Forelimb muscle (tissue), 1 donor: ENCODE measurements around the gene GSTM1. TPM values are rescaled to one million over a fixed set of nuclear protein-coding genes. Genes with fewer than 3 reads are reported as not detected.

Experiments
- DNase-seq: peaks from one replicate; pipeline ENCODE4 v3.0.0-alpha.2; 2013; ENCODE audit warnings: low read depth
- polyA plus RNA-seq: library from polyadenylated mRNA; unstranded; fragments of 120-200 nt; gene quantifications from one replicate; pipeline ENCODE4 v1.2.1, GENCODE V29; 2013; ENCODE audit not compliant: insufficient read length

The GSTM1 gene
- polyA plus RNA-seq, result 79.2 TPM

GRCh38 chr1:109687641-109688499, at the start of gene GSTM1:
GSTM1 (plus strand) TSS chr1:109687817; CDS start chr1:109687874, 57 bp downstream.
- peak; percentile 52 for DNase-seq

- no peak for DNase-seq
These were observed 48.4 kb upstream of the GSTM1 start for GRCh38 chr1:109639063-109639840.

GRCh38 chr1:109639841-109640184, 47.8 kb upstream of the GSTM1 start:
- no peak for DNase-seq

- no peak for DNase-seq
These were observed 47.2 kb upstream of the GSTM1 start for GRCh38 chr1:109640285-109640865.

- no peak for DNase-seq
These were observed 46.4 kb upstream of the GSTM1 start for GRCh38 chr1:109641078-109641740.

GRCh38 chr1:109641861-109642260, 45.8 kb upstream of the GSTM1 start:
- DNase-seq, result no peak

- no peak for DNase-seq
These were observed 45.0 kb upstream of the GSTM1 start for GRCh38 chr1:109642626-109643025.

GRCh38 chr1:109643385-109644230, 44.0 kb upstream of the GSTM1 start:
- no peak for DNase-seq

GRCh38 chr1:109644670-109645069, 42.9 kb upstream of the GSTM1 start:
- no peak for DNase-seq

- no peak for DNase-seq
These were observed 38.1 kb upstream of the GSTM1 start for GRCh38 chr1:109649491-109649914.

- DNase-seq, result no peak
These were observed 37.0 kb upstream of the GSTM1 start for GRCh38 chr1:109650609-109651008.

- no peak for DNase-seq
These were observed 35.2 kb upstream of the GSTM1 start for GRCh38 chr1:109652402-109652801.

GRCh38 chr1:109653306-109653705, 34.3 kb upstream of the GSTM1 start:
- DNase-seq, result no peak

GRCh38 chr1:109654519-109654918, 33.1 kb upstream of the GSTM1 start:
- no peak for DNase-seq

- DNase-seq, result no peak
These were observed 31.8 kb upstream of the GSTM1 start, which contains the start of gene GSTM4 for GRCh38 chr1:109655615-109656519. GSTM4 (plus strand) TSS chr1:109656099; CDS start chr1:109656390, 291 bp downstream.

- no peak for DNase-seq
These were observed 30.2 kb upstream of the GSTM1 start for GRCh38 chr1:109657395-109657794.

GRCh38 chr1:109657970-109658369, 29.6 kb upstream of the GSTM1 start:
- no peak for DNase-seq

GRCh38 chr1:109658533-109659042, 29.0 kb upstream of the GSTM1 start:
- DNase-seq, result no peak

GRCh38 chr1:109659145-109659544, 28.5 kb upstream of the GSTM1 start:
- DNase-seq, result no peak
